Left ventricle myocardium inferior (tissue), 1 donor: Measurements from ENCODE around the gene JCAD. TPM values are rescaled to one million over a fixed set of nuclear protein-coding genes. Genes with fewer than 3 reads are reported as not detected.

Source experiments
- DNase-seq: peaks from one replicate; pipeline ENCODE4 v3.0.0-alpha.2; 2020
- H3K27ac ChIP-seq: fragments of 200-600 bp; replicated peaks from 2 replicates; pipeline ENCODE4 v1.8.0; 2021
- H3K27me3 ChIP-seq: fragments of 200-600 bp; 2 replicates; pipeline ENCODE4 v1.8.0; 2021; ENCODE audit warnings: low read depth
- H3K36me3 ChIP-seq: fragments of 200-600 bp; 2 replicates; pipeline ENCODE4 v1.8.0; 2021
- H3K4me1 ChIP-seq: fragments of 200-600 bp; 2 replicates; pipeline ENCODE4 v1.8.0; 2021
- H3K4me3 ChIP-seq: fragments of 200-600 bp; 2 replicates; pipeline ENCODE4 v1.8.0; 2021; ENCODE audit warnings: mild to moderate bottlenecking, moderate library complexity
- H3K9me3 ChIP-seq: fragments of 200-600 bp; replicated peaks from 2 replicates; pipeline ENCODE4 v1.8.0; 2021
- CTCF ChIP-seq: fragments of 200-600 bp; IDR thresholded peaks from 2 replicates; pipeline ENCODE4 v1.8.0; 2021; ENCODE audit warnings: antibody characterized with exemption, mild to moderate bottlenecking, borderline replicate concordance
- intact Hi-C: fragments of 100-400 bp; cut with micrococcal nuclease; formaldehyde crosslinking; loops from one replicate; pipeline ENCODE4 v1.11.0; 2022
- total RNA-seq: library from RNA; stranded (reverse); fragmentation: NEBNext Ultra II Directional; extraction: Animal tissue kit (Norgen Biotek cat#: 25700); gene quantifications from one replicate; pipeline ENCODE4 v1.2.1, GENCODE V29; 2021
- donor health status: DM: no; HTN: yes; CAD: no; lungs with severe emphysema.

JCAD gene
- total RNA-seq, 1 donor from 2014 or later, result 23.5 TPM

- H3K27me3 ChIP-seq, result peaks cover under 1% of the 10 kb centered on the region
- H3K9me3 ChIP-seq, result no peaks in the 10 kb centered on the region
- H3K4me1 ChIP-seq, result peaks cover 19% of the 10 kb centered on the region
- H3K4me3 ChIP-seq, result no peak overlapping the region
- no peak overlapping the region for H3K27ac ChIP-seq
- intact Hi-C loops, result no loop called here
- TF ChIP-seq CTCF, result no peak
- H3K36me3 ChIP-seq, result no peaks in the 10 kb centered on the region
- DNase-seq, result no peak
Observed at GRCh38 chr10:30073045-30073766, 13.8 kb upstream of the JCAD start.

GRCh38 chr10:30072068-30072467, 12.7 kb upstream of the JCAD start:
- no peak for DNase-seq
- H3K36me3 ChIP-seq, result no peaks in the 10 kb centered on the region
- no peak overlapping the region for H3K4me3 ChIP-seq
- H3K27me3 ChIP-seq, result no peaks in the 10 kb centered on the region
- no peak overlapping the region for H3K27ac ChIP-seq
- peaks cover 20% of the 10 kb centered on the region for H3K4me1 ChIP-seq
- intact Hi-C loops, result no loop called here
- no peaks in the 10 kb centered on the region for H3K9me3 ChIP-seq
- TF ChIP-seq CTCF, result no peak

DNA sequence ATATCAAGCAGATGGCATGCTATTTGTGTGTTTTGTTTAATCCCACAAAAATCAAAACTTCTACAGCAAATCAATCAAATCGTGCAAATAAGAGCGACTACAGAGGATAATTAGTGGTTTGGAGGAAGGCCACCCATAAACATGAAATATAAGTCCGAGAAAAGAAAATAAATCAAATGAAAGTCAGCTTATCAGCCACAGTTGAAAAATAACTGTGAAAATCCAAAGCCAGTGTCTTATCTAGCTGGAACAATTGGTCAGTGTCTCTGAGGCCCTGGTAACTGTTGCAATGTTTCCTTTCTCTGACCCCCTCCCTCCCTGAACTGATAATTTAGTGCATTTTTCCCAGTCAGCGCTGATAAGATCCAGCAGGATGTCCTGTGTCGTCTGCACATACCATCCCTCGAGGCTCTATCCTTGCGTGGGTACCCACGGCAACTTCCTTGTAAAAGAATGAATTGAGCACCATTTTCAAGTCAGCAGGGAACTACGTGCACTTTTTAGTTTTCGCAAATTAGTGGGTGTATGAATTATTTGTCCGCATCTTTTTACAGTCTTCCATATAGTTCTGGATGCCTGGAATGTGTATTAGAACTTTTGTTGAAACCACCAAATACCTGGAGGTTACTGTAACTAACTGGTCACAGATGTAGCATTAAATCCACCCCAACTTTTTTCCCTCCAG, 10.8 kb upstream of the JCAD start:
- intact Hi-C loops, result no loop called here
- Histone ChIP-seq H3K4me3 (no peak overlapping the region), H3K27ac (no peak overlapping the region), H3K27me3 (no peaks in the 10 kb centered on the region), H3K4me1 (peaks cover 20% of the 10 kb centered on the region), H3K9me3 (no peaks in the 10 kb centered on the region), H3K36me3 (no peaks in the 10 kb centered on the region)
- TF ChIP-seq CTCF, result no peak
- DNase-seq, result no peak

DNA sequence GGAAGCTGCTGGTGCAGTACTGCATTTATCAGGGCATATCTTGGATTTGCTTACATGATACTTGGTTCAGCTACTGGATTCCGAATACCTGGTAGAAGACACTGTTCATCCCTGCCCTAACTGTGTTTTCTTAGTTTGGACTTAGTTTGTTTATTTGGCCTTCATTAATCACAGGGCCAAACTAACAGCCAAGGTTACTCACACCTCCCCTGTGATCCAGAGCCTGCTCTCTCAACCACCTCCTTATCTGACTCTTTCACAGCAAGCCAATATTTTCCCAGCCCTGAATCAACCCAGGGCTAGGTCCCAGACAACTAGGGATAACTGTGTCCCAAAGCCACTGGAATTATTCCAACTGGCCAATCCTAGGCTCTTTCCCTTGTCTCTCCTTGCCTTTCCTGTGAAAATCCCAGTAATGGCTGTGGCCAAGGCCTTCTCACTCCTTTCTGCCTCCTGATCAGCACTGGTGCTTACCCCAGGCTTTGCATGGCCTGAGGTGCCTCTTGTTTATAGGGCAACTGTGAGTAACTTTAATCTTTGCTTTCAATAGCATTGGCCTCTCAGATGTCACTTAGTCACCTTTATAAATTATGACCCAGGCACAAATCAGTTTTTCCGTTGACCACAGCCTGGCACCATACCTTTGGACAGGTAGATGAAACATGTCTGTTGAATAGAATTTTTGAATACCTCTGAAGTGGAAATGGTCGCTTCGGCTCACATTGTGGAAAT, 9.3 kb upstream of the JCAD start:
- Histone ChIP-seq H3K27me3 (no peaks in the 10 kb centered on the region), H3K9me3 (no peaks in the 10 kb centered on the region), H3K4me3 (no peak overlapping the region), H3K4me1 (peaks cover 20% of the 10 kb centered on the region), H3K36me3 (no peaks in the 10 kb centered on the region), H3K27ac (no peak overlapping the region)
- intact Hi-C loops, result no loop called here
- DNase-seq, result no peak
- no peak for TF ChIP-seq CTCF

GRCh38 chr10:30063099-30063498, 3.7 kb upstream of the JCAD start:
- H3K4me1 ChIP-seq, result peaks cover 30% of the 10 kb centered on the region
- TF ChIP-seq CTCF, result no peak
- no peaks in the 10 kb centered on the region for H3K36me3 ChIP-seq
- H3K9me3 ChIP-seq, result no peaks in the 10 kb centered on the region
- H3K4me3 ChIP-seq, result no peak overlapping the region
- peaks cover 35% of the 10 kb centered on the region for H3K27me3 ChIP-seq
- intact Hi-C loops, result no loop called here
- H3K27ac ChIP-seq, result peak overlapping the region; percentile 50
- no peak for DNase-seq
